Activated CD8-positive, alpha-beta memory T cell treated with anti-CD3 and anti-CD28 coated beads, Interleukin-2, amount 10 ng/mL, durations not matched to agents 7 days and 5 days (primary cell): ENCODE results near the gene CHAD. TPM values are rescaled to one million over a fixed set of nuclear protein-coding genes. Genes with fewer than 3 reads are reported as not detected.

Experiments used
- ATAC-seq: fragments of 150-1000 bp; cut with Tn5 transposase; one replicate; pipeline ENCODE4 v1.10.0; 2021; ENCODE audit warnings: moderate library complexity
- CTCF ChIA-PET: fragments of 350-600 bp; sonication (Branson Sonifier 250); formaldehyde crosslinking; loops from one replicate; lab custom pipeline; 2021; ENCODE audit warnings: antibody characterized with exemption; lab: Charles Lee
- DNase-seq: peaks from one replicate; pipeline ENCODE4 v3.0.0-alpha.2; 2020
- H3K27ac Mint-ChIP-seq: one replicate; pipeline ENCODE4 v1.8.0; 2021; ENCODE audit warnings: mild to moderate bottlenecking, mixed read lengths
- H3K27me3 Mint-ChIP-seq: one replicate; pipeline ENCODE4 v1.8.0; 2021; ENCODE audit warnings: mixed read lengths
- H3K36me3 Mint-ChIP-seq: one replicate; pipeline ENCODE4 v1.8.0; 2021; ENCODE audit warnings: mild to moderate bottlenecking, mixed read lengths
- H3K4me1 Mint-ChIP-seq: one replicate; pipeline ENCODE4 v1.8.0; 2021; ENCODE audit warnings: mixed read lengths
- H3K4me3 Mint-ChIP-seq: one replicate; pipeline ENCODE4 v1.8.0; 2021; ENCODE audit warnings: mild to moderate bottlenecking, moderate library complexity, mixed read lengths
- H3K9me3 Mint-ChIP-seq: one replicate; pipeline ENCODE4 v1.8.0; 2022; ENCODE audit warnings: low read depth, mixed read lengths
- total RNA-seq, 2 experiments: library from RNA; stranded (reverse); gene quantifications; one replicate each; pipeline ENCODE4 v1.2.3, GENCODE V29; 2021

CHAD gene
- total RNA-seq, 2 experiments from 2014 or later = not detected

- H3K36me3 Mint-ChIP-seq = no peaks in the 10 kb centered on the region
- no peak overlapping the region for H3K27ac Mint-ChIP-seq
- ATAC-seq (no peak), DNase-seq (no peak)
- no peak overlapping the region for H3K4me3 Mint-ChIP-seq
- CTCF ChIA-PET = interaction anchor here (0.6 to 2.8 kb wide), 5 partner anchors 9 to 274 kb away, joined by 3 to 11 read pairs (median 3); no protein-coding TSS in a partner anchor
- no peaks in the 10 kb centered on the region for H3K9me3 Mint-ChIP-seq
- H3K4me1 Mint-ChIP-seq = peaks cover 42% of the 10 kb centered on the region
- peaks cover 6% of the 10 kb centered on the region for H3K27me3 Mint-ChIP-seq
Measured at GRCh38 chr17:50505591-50506130, 37.0 kb upstream of the CHAD start.

GRCh38 chr17:50502301-50502990, 33.8 kb upstream of the CHAD start:
- H3K27me3 Mint-ChIP-seq = peaks cover 6% of the 10 kb centered on the region
- no peaks in the 10 kb centered on the region for H3K36me3 Mint-ChIP-seq

GRCh38 chr17:50501054-50501453, 32.4 kb upstream of the CHAD start:
- DNase-seq (peak; percentile 52), ATAC-seq (no peak)
- Mint-ChIP-seq H3K27me3 (peaks cover 9% of the 10 kb centered on the region), H3K4me1 (peaks cover 23% of the 10 kb centered on the region), H3K27ac (no peak overlapping the region), H3K4me3 (no peak overlapping the region), H3K9me3 (no peaks in the 10 kb centered on the region), H3K36me3 (no peaks in the 10 kb centered on the region)
- CTCF ChIA-PET = interaction anchor here (0.6 to 2.8 kb wide), 17 partner anchors 8 to 228 kb away, joined by 3 to 19 read pairs (median 4); partner anchors contain the start of genes LRRC59 and SPATA20

More at GRCh38 chr17:50502301-50502990, 33.8 kb upstream of the CHAD start:
- DNase-seq (no peak), ATAC-seq (no peak)
- Mint-ChIP-seq H3K9me3 (no peaks in the 10 kb centered on the region), H3K4me3 (no peak overlapping the region), H3K27ac (no peak overlapping the region), H3K4me1 (peaks cover 23% of the 10 kb centered on the region)
- CTCF ChIA-PET = interaction anchor here (0.6 to 2.8 kb wide), 10 partner anchors 9 to 333 kb away, joined by 3 to 19 read pairs (median 4); partner anchors contain the start of genes LRRC59 and SPATA20

DNA sequence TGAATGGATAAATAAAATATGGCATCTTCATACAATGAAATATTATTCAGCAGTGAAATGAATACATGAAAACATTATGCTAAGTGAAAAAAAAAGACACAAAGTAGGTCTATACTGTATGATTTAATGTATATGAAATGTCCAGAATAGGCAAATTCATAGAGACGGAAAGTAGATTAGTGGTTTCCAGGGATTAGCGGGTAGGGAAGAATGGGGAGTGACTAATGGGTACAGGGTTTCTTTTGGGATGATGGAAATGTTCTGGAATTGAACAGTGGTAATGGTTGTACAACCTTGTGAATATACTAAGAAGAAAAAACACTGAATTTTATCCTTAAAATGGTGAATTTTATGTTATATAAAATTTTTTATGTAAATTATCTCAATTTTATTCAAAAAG, 31.0 kb upstream of the CHAD start:
- Mint-ChIP-seq H3K9me3 (no peaks in the 10 kb centered on the region), H3K4me3 (no peak overlapping the region), H3K4me1 (peaks cover 21% of the 10 kb centered on the region), H3K36me3 (no peaks in the 10 kb centered on the region), H3K27me3 (peaks cover 3% of the 10 kb centered on the region), H3K27ac (no peak overlapping the region)
- CTCF ChIA-PET = interaction anchor here (2.8 kb wide), 1 partner anchor 16 kb away, joined by 19 read pairs; no protein-coding TSS in a partner anchor
- no peak for DNase-seq
- no peak for ATAC-seq

- Mint-ChIP-seq H3K4me3 (no peak overlapping the region), H3K27ac (no peak overlapping the region), H3K27me3 (peaks cover 3% of the 10 kb centered on the region), H3K4me1 (peaks cover 17% of the 10 kb centered on the region), H3K9me3 (no peaks in the 10 kb centered on the region), H3K36me3 (no peaks in the 10 kb centered on the region)
- CTCF ChIA-PET = interaction anchor here (1.2 kb wide), 1 partner anchor 17 kb away, joined by 4 read pairs; no protein-coding TSS in a partner anchor
- no peak for ATAC-seq
- no peak for DNase-seq
Measured at GRCh38 chr17:50499270-50499669, 30.6 kb upstream of the CHAD start.

GRCh38 chr17:50498021-50498874, 29.6 kb upstream of the CHAD start:
- Mint-ChIP-seq H3K27me3 (peaks cover 3% of the 10 kb centered on the region), H3K36me3 (no peaks in the 10 kb centered on the region), H3K4me3 (no peak overlapping the region), H3K9me3 (no peaks in the 10 kb centered on the region), H3K27ac (no peak overlapping the region), H3K4me1 (peaks cover 9% of the 10 kb centered on the region)
- CTCF ChIA-PET = interaction anchor here (0.7 to 1.2 kb wide), 3 partner anchors 9 to 337 kb away, joined by 3 to 4 read pairs (median 3); no protein-coding TSS in a partner anchor
- ATAC-seq = no peak
- no peak for DNase-seq

DNA sequence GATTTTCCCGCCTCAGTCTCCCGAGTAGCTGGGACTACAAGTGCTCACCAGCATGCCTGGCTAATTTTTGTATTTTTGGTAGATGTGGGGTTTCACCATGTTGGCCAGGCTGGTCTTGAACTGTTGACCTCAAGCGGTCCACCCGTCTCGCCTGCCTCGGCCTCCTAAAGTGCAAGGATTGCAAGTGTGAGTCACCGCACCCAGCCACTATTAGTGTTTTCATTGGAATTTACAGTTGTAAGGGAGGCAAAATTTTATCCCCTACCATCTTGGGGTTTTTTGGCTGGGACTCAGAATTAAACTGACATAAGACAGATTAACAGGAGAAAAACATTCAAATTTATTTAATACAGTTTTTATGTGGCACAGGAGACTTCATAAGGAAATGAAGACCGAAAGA, 27.2 kb upstream of the CHAD start:
- H3K36me3 Mint-ChIP-seq = no peaks in the 10 kb centered on the region
- CTCF ChIA-PET = interaction anchor here (1.1 kb wide), 1 partner anchor 46 kb away, joined by 3 read pairs; no protein-coding TSS in a partner anchor
- H3K27ac Mint-ChIP-seq = no peak overlapping the region
- DNase-seq = no peak
- no peaks in the 10 kb centered on the region for H3K9me3 Mint-ChIP-seq
- no peaks in the 10 kb centered on the region for H3K4me1 Mint-ChIP-seq
- H3K27me3 Mint-ChIP-seq = peaks cover 3% of the 10 kb centered on the region
- H3K4me3 Mint-ChIP-seq = no peak overlapping the region
- no peak for ATAC-seq

DNA sequence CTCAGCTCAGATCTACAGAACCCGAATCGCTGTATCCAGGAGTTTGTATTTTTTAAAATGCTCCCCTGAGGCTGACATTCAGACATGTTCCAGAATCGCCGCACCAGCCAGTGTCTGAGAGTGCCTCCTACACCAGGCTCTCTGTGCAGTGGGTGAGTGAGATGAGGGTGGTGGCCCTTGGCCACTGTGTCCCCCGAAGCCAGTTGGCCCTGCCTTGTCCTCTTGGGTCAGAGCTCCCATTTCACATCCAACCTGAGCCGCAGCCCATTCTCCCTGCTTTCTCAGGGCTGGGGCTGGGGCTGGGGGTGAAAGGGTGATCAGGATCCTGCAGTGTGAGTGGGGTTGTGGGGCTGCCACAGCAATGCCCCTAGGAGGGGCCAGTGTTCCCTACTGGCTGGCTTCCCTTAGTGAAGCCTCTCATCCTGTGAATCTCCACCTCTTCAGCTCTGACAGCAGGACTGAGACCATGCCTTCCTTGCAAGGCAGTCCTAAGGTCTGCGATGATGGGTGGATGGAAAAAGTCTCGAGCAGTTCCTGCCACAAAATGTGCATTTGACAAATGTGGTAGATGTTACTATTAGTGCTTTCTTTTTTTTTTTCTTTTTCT, 26.6 kb upstream of the CHAD start:
- Mint-ChIP-seq H3K4me1 (no peaks in the 10 kb centered on the region), H3K27me3 (peaks cover 3% of the 10 kb centered on the region), H3K4me3 (no peak overlapping the region), H3K9me3 (no peaks in the 10 kb centered on the region), H3K36me3 (no peaks in the 10 kb centered on the region), H3K27ac (no peak overlapping the region)
- ATAC-seq (no peak), DNase-seq (no peak)
- CTCF ChIA-PET = interaction anchor here (0.8 to 1.7 kb wide), 4 partner anchors 9 to 51 kb away, joined by 3 to 4 read pairs (median 3); no protein-coding TSS in a partner anchor

GRCh38 chr17:50493744-50494143, 25.1 kb upstream of the CHAD start:
- CTCF ChIA-PET = interaction anchor here (0.7 to 1.7 kb wide), 3 partner anchors 11 to 133 kb away, joined by 3 to 4 read pairs (median 3); no protein-coding TSS in a partner anchor
- Mint-ChIP-seq H3K36me3 (no peaks in the 10 kb centered on the region), H3K4me3 (no peak overlapping the region), H3K27me3 (peaks cover 3% of the 10 kb centered on the region), H3K4me1 (no peaks in the 10 kb centered on the region), H3K27ac (no peak overlapping the region), H3K9me3 (no peaks in the 10 kb centered on the region)
- DNase-seq (no peak), ATAC-seq (no peak)

GRCh38 chr17:50492214-50492613, 23.5 kb upstream of the CHAD start:
- H3K9me3 Mint-ChIP-seq = no peaks in the 10 kb centered on the region
- CTCF ChIA-PET = interaction anchor here (1.1 to 1.7 kb wide), 2 partner anchors 9 to 10 kb away, joined by 3 to 4 read pairs; no protein-coding TSS in a partner anchor
- no peaks in the 10 kb centered on the region for H3K36me3 Mint-ChIP-seq
- no peak for ATAC-seq
- H3K4me3 Mint-ChIP-seq = no peak overlapping the region
- H3K27ac Mint-ChIP-seq = no peak overlapping the region
- H3K27me3 Mint-ChIP-seq = peaks cover 3% of the 10 kb centered on the region
- no peak for DNase-seq
- no peaks in the 10 kb centered on the region for H3K4me1 Mint-ChIP-seq

DNA sequence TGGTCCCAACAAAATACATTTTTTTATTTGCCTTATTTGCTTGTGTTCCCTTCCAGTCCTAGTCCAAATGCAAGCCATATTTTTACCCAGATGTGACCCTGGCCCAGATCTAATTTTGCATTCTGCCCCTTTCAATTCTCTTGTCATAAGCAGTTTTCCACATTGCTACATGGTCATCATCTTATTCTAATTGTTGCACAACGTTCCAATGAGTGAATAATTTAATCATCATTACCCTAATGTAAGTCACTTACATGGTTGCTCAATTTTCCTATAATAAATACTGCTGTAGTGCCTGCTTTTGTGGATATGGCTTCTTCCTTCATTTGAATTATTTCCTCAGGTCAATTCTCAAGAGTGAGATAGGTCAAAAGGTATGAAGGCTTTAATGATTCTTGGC, 22.8 kb upstream of the CHAD start:
- H3K9me3 Mint-ChIP-seq = no peaks in the 10 kb centered on the region
- no peak overlapping the region for H3K4me3 Mint-ChIP-seq
- ATAC-seq (no peak), DNase-seq (no peak)
- H3K27me3 Mint-ChIP-seq = peaks cover 1% of the 10 kb centered on the region
- no peaks in the 10 kb centered on the region for H3K4me1 Mint-ChIP-seq
- CTCF ChIA-PET = no interaction called here
- no peak overlapping the region for H3K27ac Mint-ChIP-seq
- H3K36me3 Mint-ChIP-seq = no peaks in the 10 kb centered on the region

DNA sequence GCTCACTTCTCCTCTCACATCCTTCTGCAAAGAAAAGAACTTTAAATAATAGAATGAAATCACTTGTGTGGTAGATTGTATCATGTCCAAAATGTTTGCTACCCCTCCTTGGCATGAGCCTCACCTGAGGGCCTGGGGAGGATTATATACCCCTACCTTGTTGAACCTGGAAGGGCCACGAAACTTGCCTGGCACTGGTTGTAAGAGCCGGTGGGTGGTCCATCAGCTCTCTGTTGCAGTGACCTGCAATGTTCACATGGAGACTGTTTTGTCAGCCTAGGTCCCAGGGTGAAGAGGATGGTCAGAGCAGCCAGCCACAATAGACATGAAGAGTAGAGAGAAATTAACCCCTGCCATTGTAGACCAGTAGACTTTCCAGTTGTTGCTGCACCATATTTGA, 20.2 kb upstream of the CHAD start:
- ATAC-seq (no peak), DNase-seq (no peak)
- Mint-ChIP-seq H3K4me1 (no peaks in the 10 kb centered on the region), H3K9me3 (no peaks in the 10 kb centered on the region), H3K27me3 (no peaks in the 10 kb centered on the region), H3K4me3 (no peak overlapping the region), H3K27ac (no peak overlapping the region), H3K36me3 (peaks cover 3% of the 10 kb centered on the region)
- CTCF ChIA-PET = interaction anchor here (0.9 to 1.9 kb wide), 3 partner anchors 10 to 229 kb away, joined by 3 to 5 read pairs (median 4); no protein-coding TSS in a partner anchor
